NCI-H526 treated with DMSO at 0.1 percent for 48 hours (cell line): Measurements from ENCODE around the gene ST8SIA3.
A peak's percentile ranks its signal among the peaks of the same experiment; 100 is the strongest.
"Not testable (repeated sequence)": the region's sequence is repeated elsewhere in the genome, so short reads cannot be mapped to it uniquely, and the experiment has no call there.

ENCODE experiments used
- DNase-seq: peaks from one replicate; lab custom pipeline; 2025; lab: John Stamatoyannopoulos, UW

The ST8SIA3 gene

GRCh38 chr18:57364460-57364859 lies 12.1 kb downstream of the ST8SIA3 start:
- DNase-seq = no peak

DNA sequence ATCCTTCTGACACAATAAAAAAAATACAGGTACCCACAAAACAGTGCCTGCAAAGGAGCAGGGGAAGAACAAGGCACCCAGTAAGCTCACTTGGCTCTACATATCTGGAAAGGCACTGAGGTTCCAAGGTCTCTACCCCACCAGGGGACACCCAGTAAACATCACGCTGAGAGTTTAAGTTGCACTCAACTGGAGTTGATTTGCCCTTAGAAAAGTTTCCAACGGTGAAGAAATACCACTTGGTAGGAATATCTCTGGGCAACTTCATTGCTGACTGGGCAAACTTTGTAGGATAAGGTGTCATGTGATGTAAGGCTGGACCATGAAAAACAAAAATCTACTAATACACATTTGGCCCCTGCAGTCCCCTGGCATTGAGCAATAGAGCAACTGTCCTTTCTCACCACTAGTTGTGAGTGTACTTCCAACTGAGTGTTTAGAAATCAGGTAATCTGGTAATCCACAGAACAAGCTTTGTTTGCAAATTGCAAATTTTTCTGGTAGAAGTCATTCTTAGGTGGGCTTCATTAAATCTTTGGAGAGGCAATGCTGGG lies 14.2 kb downstream of the ST8SIA3 start:
- DNase-seq = no peak

DNA sequence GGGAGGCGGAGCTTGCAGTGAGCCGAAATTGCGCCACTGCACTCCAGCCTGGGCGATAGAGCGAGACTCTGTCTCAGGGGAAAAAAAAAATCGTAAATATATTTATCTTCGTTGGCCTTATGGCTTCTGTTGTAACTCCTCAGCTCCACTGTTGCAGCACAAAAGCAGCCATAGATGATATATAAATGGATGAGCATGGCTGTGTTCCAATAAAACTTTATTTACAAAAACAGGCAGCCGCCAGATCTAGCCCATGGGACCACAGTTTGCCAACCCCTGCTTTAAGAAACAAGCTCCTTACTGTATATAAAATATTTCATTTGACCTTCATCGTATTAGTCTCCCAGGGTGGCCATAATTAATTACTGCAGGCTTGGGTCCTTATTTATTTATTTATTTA lies 20.1 kb downstream of the ST8SIA3 start:
- DNase-seq = no peak

GRCh38 chr18:57373017-57373416 lies 20.7 kb downstream of the ST8SIA3 start:
- DNase-seq = no peak

GRCh38 chr18:57376503-57376902 lies 24.1 kb downstream of the ST8SIA3 start:
- DNase-seq = no peak

DNA sequence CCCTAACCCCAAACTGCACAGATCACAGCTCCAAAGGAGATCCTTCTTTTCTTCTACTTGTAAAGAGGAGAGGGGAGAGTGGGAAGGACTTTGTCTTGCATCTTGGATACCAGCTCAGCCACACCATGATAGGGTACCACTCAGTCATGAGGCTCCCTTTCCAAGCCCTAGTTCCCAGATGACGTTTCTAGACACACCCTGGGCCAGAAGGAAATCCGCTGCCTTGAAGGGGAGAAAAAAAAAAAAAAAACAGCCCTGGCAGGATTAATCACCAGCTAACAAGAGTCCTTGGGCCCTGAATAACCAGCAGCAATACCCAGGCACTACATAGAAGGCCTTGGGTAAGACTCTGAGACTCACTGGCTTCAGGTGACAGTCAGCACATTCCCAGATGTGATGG lies 36.9 kb downstream of the ST8SIA3 start:
- no peak for DNase-seq

GRCh38 chr18:57390044-57390443 lies 37.7 kb downstream of the ST8SIA3 start:
- no peak for DNase-seq

GRCh38 chr18:57394749-57395148 lies 42.4 kb downstream of the ST8SIA3 start:
- DNase-seq = not testable (repeated sequence)

GRCh38 chr18:57396831-57397230 lies 44.5 kb downstream of the ST8SIA3 start:
- DNase-seq = not testable (repeated sequence)

- DNase-seq = no peak
These were observed 45.2 kb downstream of the ST8SIA3 start for GRCh38 chr18:57397440-57398132.

DNA sequence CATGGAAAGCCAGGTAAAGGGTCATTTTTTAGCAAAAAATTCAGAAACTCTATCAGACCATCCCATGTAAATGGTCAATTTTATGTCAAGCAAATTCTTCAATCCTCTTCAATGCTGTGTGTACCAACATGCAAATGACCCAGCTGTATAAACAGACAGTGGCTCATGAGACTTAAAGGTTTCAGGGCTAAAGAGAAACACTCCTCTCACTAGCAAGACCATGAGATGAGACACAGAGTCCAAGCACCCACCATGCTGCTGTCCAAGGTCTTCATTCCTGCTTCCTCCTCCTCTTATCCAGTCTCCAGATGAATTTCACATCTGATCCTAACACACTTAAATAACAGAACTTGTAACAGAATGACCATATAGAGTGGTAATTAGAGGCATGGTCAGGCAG lies 52.0 kb downstream of the ST8SIA3 start:
- peak; percentile 63 for DNase-seq

- DNase-seq = no peak
These were observed 57.3 kb downstream of the ST8SIA3 start for GRCh38 chr18:57409650-57410049.

GRCh38 chr18:57410749-57411148 lies 58.4 kb downstream of the ST8SIA3 start:
- no peak for DNase-seq

- DNase-seq = no peak
These were observed 64.2 kb downstream of the ST8SIA3 start for GRCh38 chr18:57416542-57416941.
